Activated CD8-positive, alpha-beta memory T cell treated with anti-CD3 and anti-CD28 coated beads for 48 hours (primary cell): ENCODE data around the gene GGCT.
"Not testable (repeated sequence)": the region's sequence is repeated elsewhere in the genome, so short reads cannot be mapped to it uniquely, and the experiment has no call there.

Experiments used
- DNase-seq, 3 experiments: peaks; one replicate each; pipeline ENCODE4 v3.0.0-alpha.2; 2020; ENCODE audit warnings: low read depth in 2 of 3, low spot score in 2 of 3

GGCT gene, protein sequence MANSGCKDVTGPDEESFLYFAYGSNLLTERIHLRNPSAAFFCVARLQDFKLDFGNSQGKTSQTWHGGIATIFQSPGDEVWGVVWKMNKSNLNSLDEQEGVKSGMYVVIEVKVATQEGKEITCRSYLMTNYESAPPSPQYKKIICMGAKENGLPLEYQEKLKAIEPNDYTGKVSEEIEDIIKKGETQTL

GRCh38 chr7:30504301-30505173, at the start of gene GGCT:
GGCT (minus strand) TSS chr7:30504829; CDS start chr7:30504709, 120 bp downstream.
- DNase-seq, result peak; percentile 79 to 92 (median 83)

DNA sequence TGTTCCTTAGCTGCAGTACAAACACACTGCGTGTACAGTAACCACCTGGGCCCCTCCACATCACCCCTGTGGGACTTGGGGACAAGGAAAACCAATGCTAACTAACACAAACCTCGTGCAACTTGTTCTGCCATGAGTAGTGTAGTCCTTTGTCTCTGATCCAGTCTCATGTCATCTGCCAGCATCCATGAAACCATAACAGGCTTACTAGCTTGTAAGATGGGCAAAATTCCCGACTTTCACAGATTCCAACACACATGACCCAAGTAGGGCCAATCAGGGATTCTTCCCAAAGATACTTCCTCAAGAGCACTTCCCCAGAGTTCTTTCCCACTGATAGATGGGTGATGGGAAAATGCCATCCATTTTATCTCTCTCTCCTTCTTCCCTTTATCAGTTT, 48.9 kb upstream of the GGCT start:
- DNase-seq, result no peak

DNA sequence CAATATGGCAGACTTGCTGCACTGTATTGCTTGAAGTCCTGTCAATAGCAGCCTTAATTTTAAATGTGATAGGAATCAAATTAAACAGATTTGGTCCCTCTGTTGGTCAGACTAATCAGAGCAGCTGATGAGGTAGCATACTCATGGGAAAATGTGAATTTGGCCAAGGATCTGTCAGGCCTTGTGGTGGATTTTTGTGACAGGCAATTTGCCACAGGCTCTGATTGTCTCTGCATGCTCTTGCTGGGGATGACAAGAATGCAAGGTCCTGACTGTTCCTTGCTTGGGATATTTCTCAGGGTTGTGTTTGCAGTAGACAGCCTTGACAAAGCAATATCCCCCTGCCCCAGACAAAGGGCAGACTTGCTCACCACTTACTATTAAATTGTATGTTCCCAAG, 48.5 kb upstream of the GGCT start:
- DNase-seq, result no peak

- no peak for DNase-seq
These were observed 47.7 kb upstream of the GGCT start for GRCh38 chr7:30552330-30552729.

GRCh38 chr7:30549931-30550493, 45.4 kb upstream of the GGCT start:
- no peak for DNase-seq

DNA sequence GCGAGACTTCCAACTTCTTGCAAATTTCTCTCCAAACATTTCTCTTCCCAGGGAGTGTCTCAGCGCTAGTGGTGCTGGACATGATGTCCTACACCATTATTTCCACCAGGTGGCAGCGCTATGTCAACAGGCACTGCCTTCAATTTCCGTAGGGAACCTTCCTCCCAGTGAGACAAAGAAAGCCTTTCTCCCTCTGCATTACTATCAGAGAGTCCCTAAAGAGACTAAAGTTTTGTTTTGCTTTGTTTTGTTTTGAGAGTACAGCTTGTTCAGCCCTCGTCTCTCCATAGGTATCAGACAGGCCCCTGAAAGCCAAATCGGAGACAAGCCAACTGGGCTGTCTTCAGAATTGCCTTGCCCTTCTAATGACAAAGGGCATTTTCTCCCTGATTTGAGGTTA, 44.2 kb upstream of the GGCT start:
- DNase-seq, result no peak

GRCh38 chr7:30546596-30546995, 42.0 kb upstream of the GGCT start:
- DNase-seq, result no peak

DNA sequence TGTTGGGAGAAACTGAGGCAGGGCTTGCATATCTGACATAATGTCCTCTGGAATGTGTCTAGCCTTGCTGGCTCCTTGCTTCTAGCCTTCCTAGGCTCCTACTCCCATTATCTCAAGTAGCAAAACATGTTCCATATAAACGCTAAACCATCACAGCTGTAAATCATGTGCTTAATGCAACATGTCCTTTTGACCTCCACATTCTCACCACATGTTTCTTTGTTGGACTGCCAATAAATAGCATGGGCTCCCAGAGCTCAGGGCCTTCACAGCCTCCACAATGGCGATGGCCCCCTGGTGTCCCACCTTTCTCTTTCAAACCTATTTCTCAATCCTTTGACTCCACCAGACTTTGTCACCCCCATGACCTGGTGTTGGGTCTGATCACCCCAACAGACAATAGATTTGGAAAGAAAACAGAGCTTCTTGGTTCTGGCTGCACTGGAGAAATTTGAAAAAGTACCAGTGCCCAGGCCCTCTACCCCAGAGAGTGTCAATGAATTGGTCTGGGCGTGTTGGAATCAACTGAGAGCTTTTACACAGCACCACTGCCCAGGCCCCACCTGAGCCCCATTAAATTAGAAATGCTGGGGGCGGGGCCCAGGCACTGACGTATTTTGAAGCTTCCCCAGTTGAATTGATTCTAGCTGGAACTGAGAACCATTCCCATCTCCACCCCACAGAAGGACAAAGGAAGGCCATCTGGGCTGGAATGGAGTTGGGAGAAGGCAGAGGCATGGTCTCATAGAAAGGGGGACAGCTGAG, 41.3 kb upstream of the GGCT start:
- DNase-seq, result no peak

DNA sequence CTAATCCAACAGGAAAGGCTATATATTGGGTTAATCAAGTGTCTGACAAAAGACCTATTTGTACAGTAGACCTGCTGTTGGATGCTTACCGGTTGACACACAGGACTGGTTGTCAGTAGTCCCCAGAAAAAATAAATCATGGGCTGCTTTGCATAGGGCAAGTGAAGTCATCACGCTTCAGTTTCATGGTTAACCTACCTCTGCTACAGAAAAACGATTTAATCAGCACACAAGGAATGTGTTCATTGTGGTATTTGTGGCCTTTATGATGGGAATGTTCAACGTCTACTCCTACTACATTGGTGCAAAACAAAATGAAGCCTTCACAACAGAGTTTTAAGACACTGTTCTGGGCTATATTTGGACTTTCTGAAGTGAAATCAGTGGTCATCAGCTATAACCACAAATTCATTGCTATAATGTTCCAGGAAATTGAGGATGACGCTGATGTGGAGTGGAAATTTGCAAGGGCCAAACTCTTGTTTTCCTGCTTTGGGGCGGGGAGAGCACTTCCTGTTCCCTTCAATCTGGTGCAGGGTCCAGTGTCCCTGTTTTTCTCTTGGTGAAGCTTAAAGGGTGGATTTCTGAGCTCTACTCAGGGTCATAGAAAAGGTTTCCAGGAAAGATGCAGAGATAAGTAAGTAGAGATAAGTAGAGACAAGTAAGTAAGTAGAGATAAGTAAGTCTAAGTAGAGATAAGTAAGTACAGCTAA, 39.3 kb upstream of the GGCT start:
- no peak for DNase-seq

GRCh38 chr7:30543115-30543514, 38.5 kb upstream of the GGCT start:
- not testable (repeated sequence) for DNase-seq

DNA sequence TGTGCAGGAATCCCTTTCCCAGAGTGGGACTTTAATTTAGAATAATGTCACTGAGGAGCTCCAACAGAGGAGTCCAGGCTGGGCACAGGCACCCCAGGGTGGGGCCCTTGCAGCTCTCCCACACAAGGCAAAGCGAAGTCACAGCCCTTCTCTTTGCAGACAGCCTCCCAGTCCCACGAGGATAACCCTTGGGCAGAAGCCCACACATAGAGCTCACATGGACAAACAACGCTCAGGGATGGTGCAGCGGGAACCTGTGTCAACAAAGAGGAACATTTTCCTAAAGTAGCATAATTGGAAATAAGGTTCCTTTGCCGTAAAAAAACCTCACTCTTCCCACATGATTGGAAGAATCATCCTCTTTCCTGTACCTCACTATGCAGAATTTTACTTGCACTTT, 29.3 kb upstream of the GGCT start:
- no peak for DNase-seq

- DNase-seq, result no peak
These were observed 26.7 kb upstream of the GGCT start for GRCh38 chr7:30531286-30531685.

- no peak for DNase-seq
These were observed 25.7 kb upstream of the GGCT start for GRCh38 chr7:30530373-30530772.

GRCh38 chr7:30528779-30529178, 24.1 kb upstream of the GGCT start:
- DNase-seq, result no peak

DNA sequence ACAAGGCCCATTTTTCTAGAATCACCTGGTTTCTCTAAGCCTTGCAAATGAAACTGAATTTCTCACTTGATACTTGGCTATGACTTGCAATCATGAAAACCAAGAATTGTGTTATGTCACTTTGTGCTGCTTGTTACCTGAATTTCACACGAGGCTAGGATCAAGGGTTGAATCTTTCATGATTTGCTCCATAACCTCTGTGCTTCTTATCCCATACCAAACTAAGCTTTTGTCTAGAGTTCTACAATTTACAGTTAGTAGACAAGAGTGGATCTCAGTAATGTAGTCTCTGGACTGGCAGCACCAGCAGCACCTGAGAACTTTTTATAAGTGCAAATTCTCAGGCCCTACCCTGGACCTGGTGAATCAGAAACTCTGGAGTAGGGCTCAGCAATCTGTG, 22.7 kb upstream of the GGCT start:
- not testable (repeated sequence) for DNase-seq

DNA sequence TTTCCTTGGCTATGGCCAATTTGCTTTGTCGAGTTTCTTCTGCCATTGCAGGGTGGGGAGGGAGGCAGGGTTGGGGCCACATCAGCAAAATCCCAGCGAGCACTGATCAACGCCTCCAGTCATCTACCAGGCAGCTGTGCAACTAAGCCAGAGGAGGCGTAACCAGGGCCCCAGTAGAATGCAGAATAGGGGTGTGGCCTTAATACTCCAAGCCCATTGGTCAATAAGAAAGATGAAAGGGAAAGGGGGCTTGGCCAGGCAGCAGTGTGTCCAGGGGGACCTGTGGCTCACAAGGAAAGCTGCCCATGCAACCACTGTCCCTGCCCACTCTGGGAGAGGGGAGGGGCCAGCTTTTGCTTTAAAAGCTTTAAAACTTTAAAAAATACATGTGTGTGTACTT, 21.5 kb upstream of the GGCT start:
- no peak for DNase-seq

DNA sequence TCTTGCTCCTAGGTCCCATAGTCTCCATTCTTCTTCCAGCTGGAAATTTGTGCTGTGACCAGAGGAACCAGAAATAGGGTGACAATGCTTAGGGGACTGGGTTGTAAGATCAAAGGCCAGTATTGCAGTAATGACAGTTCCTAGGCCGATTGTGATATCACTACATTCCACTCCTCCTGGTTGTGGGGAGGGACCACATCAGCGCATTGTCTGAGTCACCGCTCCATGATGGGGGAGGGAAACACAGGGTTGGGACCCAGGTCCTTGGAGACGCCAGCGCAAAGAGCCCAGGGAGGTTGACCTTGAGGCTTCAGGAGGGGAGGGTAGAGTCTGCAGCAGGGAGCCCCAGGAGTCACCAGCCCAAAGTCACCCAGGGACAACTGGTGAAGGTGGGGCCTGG, 20.8 kb upstream of the GGCT start:
- DNase-seq, result no peak

- DNase-seq, result no peak
These were observed 19.9 kb upstream of the GGCT start for GRCh38 chr7:30524545-30524944.

- no peak for DNase-seq
These were observed 18.8 kb upstream of the GGCT start for GRCh38 chr7:30523466-30523865.

- no peak for DNase-seq
These were observed 17.5 kb upstream of the GGCT start for GRCh38 chr7:30522159-30522558.

DNA sequence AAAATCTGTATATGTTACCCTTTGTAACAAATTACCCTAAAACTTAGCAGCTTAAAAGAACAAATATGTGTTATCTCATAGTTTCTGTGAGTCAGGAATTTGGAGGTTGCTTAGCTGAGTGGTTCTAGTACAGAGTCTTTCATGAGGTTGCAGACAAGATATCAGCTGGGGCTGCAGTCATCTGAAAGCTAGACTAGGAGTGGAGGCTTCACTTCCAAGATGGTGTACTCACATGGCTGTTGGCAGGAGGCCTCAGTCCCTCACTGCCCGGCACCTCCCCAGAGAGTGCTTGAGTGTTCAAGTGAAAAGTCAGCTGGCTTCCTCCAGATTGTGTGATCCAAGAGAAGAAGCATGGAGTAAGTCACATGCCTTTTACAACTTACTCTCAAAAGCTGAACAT, 16.9 kb upstream of the GGCT start:
- DNase-seq, result no peak
